Occipital lobe (tissue), 2 donors: ENCODE measurements around the gene ZFP36L2. TPM values are rescaled to one million over a fixed set of nuclear protein-coding genes. Genes with fewer than 3 reads are reported as not detected.

ENCODE experiments used
- DNase-seq: peaks from one replicate; lab custom pipeline; 2025; lab: John Stamatoyannopoulos, UW
- total RNA-seq: library from RNA; depleted of rRNA; stranded (reverse); fragments of >200 nt; gene quantifications from one replicate; pipeline ENCODE4 v1.2.3, GENCODE V29; 2014

ZFP36L2 gene, protein sequence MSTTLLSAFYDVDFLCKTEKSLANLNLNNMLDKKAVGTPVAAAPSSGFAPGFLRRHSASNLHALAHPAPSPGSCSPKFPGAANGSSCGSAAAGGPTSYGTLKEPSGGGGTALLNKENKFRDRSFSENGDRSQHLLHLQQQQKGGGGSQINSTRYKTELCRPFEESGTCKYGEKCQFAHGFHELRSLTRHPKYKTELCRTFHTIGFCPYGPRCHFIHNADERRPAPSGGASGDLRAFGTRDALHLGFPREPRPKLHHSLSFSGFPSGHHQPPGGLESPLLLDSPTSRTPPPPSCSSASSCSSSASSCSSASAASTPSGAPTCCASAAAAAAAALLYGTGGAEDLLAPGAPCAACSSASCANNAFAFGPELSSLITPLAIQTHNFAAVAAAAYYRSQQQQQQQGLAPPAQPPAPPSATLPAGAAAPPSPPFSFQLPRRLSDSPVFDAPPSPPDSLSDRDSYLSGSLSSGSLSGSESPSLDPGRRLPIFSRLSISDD
- 2.5 TPM for total RNA-seq

DNA sequence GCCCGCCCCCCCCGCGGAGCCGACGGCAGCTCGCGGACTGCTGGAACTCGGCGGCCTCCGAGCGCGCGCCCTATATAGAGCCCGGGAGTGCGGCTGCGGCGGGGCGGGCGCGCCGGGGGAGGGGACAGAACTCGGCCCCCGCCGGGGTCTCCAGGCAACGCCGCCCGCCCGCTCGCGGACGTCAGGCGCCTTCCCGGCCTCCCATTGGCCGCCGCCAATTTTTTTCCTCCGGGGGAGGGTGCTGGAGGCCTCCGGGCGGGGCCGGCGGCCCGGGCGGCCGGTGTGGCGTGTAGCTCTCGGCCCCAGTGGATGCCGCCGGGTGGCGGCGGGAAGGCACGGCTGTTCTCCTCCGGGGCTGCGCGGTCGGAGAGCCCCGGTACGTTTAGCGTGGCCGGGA lies at the start of gene ZFP36L2:
ZFP36L2 (minus strand) TSS at position 49 of the 397 bp plus-strand sequence. CDS start 291 bp downstream, outside the sequence.
- peak; percentile 88 for DNase-seq

DNA sequence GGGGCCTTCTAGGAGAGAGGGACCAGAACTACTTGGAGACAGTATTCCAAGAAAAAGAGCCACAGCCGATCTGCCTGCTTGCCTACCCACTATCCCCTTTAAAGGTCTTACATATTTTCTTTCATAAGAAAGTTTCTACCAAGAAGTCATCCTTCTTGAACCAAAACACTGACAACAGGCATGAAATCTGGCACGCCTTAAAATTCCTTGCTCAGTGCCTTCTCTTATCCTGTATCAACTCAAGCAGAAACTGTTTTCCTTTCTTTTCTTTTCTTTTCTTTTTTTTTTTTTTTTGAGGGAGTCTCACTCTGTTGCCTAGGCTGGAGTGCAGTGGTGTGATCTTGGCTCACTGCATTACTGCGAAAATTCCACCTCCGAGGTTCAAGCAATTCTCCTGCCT lies 48.3 kb upstream of the ZFP36L2 start:
- DNase-seq: no peak

DNA sequence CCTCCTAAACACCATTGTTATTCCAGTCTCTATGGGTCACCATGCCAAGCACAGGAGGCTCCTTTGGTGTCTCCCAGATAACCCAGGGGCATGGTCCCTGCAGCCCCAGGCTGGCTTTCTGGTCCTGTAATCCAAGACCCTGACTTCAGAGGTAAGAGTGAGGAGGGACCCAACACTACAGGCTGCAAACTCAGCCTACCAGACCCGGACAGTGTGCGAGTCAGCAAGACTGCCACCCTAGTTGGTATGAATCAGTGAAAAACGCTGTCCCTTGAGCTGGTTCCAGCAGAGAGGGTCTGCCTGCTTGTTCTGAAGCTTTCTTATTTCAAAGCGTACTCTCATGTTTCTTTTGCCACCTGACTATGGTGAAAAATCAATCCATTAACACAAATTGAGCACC lies 47.6 kb upstream of the ZFP36L2 start:
- DNase-seq: no peak

DNA sequence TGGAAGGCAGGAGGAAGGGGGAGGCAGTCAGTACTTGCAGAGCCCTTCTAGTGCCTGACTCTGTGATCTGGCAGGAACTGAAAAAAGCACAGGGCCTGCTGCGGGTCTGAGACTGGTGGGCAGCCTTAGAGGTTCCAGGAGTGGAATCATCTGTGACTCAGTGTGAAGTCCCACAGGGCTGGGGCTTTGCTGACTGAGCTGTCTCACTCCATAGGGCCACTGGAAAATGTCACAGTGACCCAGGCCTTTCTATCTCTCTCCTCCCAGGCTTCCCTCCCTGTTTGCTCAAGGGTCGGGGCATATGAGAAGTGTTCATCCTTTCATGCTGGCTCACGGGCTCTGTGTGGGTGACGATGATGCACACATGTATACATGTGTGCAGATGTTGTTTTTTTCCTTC lies 47.1 kb upstream of the ZFP36L2 start:
- no peak for DNase-seq

DNA sequence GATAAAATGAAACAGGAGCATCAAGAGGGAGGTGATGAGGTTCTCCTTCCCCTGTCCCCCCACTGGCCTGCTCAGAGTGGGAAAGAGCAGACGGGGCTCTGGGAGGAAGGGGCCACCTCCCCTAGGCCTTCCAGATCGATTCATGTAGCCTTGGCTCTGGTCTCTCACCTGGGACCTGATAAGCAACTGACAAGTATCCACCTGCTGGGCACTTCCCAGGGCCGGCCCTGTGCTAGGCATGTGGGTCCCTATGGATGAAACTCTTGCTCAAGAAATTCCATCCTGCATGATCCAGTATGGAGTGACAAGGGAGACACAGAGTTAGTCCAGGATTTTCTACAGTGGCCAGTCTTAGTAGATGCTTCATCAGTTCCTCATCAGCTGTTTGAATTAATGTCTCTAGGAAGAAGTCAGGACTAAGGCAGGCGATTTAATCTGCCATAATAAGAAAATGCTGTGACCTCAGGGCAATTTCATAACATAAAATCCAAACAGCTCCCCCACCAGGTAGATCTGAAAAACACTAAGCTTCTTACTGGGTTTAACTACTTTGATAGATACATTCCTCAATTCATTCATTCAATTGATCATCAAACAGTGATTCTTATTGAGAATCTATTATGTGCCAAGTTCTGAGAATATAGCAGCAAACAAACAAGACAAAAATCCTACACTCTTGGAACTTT lies 44.7 kb upstream of the ZFP36L2 start:
- no peak for DNase-seq

DNA sequence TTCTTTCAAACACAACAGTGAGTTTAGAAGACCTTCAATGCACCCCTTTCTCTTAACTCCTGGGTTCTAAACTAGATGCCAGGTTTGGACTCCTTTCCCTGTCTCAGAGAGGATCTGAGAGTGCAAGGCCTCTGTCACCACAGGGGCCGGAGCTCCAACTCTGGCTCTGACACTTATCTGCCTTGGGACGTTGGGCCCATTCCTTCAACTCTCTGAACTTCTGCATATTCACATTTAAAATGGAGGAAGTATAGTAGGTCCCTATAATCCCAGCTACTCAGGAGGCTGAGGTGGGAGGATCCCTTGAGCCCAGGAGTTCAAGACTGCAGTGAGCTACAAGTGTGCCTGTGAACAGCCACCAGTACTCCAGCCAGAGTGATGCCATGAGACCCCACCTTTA lies 44.1 kb upstream of the ZFP36L2 start:
- no peak for DNase-seq

DNA sequence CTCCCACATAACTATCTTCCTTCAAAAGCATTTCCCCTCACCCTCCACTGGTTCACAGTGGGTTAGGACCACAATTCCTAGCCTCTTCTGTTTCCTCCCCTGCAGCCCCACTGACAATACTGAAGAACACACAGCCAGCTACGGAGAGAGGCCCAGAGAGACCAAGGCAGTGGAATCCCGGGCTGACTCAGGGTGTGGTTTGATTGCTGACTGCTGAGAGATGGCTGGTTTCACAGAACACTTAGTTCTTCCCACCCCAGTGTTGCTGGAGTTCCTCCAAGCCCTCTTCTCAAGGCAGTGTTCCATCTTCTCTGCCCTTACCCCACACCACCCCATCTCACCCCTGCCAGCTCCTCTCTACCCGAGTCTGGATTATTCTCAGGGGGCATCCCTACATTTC lies 43.3 kb upstream of the ZFP36L2 start:
- DNase-seq: no peak

DNA sequence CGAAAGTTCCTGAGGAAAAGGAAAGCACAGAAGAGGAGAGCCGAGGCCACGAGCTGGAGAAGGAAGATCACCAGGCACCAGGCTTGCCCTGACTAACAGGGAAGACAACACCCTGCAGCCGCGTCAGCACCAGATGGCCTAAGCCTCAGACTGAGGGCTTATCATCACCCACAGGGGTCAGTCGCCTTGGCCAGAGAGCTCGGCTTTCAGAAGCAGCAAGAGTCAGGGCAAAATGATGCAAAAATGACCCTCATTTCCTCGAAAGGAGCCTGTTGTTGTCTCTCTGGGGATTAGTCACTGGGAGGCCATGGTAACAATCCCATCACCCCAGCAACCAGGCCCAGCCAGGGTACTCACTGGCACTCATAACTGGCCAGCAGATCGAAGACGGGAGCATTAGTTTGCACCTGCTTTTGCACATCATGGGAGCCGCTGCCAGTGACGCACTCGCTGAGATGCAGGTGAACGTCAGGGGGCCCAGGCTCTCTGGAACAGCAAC lies 42.7 kb upstream of the ZFP36L2 start:
- no peak for DNase-seq

DNA sequence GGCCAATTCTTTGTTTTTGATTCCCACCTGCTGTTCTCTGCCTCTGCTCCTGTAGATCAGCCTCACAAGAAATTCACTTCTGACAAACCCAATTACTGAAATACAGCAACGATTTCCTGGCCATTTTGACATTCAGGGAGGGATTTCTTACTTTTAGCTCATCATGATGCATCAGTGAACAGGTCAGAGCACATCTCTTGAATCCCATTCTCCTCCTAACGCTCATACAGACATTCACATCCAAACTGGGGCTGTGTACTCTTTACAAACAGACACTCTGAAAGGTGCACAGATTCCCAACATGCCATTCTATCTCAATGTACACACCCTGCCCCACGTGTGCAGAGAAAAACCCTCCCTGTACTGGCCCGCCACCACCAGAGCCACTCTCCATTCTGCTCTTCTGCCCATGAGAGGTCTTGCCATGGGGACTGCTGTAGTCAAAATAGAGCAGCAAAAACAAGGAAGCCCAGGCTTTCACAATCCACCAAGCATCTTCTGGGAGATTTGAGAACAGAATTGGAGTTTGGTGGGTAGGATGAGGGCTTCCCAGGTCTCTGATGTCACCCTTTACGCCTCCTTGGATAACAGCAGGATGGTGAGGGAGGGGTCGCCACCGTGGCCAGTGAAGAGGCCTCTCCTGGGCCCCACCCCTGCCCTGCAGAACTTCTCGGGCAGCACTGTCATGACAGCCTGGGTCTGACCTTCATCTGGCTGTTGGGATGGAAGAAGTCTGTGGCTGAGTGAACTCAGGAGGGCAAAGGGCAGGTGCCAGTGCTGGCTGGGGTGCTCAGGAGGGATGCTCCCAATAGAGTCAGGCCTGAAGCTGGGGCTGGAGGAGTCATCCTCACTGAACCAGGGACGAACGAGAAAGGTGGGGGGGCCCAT lies 41.9 kb upstream of the ZFP36L2 start:
- DNase-seq: no peak

DNA sequence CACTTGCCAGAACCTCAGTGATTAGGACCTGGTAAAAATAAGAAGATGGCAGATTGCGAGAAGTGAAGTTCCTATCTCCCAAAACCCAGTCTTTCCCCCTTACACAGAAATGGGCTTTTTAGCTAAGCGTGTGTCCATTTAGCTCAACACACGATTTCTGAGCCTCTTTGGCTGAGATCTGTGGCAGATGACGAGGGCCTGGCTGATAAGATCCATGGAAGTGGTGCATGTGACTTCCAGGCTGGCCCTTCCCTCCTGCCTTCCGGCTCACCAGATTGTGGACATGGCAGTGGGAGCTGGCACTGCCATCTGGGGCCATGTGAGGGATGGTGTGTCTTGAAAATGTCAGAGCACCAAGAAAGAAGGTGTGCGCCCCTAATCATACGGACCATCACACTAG lies 41.0 kb upstream of the ZFP36L2 start:
- no peak for DNase-seq

DNA sequence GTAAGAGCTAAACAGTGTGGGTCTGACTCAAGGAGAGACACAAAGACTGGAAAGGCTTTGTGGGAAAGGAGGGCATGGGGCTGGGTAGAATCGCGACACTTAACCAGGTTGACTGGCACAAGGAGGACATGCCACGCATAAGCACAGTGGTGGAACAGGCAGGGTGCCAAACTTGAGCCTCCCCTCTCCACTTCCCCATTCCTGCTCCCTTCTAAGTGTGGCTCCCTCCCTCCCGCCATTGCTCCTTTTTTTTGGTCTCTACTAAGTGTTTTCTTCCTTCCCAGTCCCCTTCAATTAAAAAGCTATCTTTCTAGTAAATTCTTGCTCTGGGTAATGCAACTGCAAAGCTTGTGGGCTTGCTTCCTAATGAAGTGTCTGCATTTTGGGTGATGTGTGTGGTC lies 40.3 kb upstream of the ZFP36L2 start:
- DNase-seq: no peak

DNA sequence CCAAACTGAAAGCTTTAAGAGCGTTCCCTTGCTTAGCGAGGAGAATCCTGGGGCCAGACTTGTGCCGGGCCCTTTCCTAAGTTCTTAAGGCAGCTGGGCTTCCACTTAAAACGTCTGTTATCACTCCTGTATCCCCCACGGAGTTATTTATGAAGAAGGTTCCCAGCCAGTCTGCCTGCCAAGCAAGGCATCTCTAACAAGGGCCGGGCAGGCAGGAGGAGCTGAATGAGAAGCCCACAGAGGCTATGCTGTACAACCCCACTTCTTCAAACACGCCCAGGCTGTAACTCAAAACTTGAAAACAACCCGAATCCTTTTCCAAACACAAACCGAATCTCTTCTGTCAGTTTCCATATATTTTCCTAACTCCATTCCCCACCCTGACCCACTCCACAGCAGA lies 39.0 kb upstream of the ZFP36L2 start:
- DNase-seq: no peak

DNA sequence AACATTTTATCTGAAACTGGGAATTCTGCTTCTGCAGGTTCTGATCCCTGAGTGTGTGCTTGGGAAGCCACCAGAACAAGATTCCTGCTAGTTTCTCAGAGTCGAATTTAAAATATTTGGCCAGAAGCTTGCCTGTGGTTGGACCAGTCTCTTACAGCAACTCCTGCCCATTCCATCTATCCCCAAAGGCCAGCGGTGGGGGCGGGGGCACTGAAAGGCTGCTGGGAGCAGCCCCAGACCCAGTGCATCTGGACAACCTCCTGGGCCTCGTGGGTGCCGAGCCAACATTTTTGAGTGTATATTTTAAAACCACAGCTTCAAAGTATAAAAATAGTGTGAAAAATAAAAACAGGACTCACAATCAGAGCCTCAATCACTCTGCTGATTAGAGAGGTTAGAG lies 38.6 kb upstream of the ZFP36L2 start:
- no peak for DNase-seq

DNA sequence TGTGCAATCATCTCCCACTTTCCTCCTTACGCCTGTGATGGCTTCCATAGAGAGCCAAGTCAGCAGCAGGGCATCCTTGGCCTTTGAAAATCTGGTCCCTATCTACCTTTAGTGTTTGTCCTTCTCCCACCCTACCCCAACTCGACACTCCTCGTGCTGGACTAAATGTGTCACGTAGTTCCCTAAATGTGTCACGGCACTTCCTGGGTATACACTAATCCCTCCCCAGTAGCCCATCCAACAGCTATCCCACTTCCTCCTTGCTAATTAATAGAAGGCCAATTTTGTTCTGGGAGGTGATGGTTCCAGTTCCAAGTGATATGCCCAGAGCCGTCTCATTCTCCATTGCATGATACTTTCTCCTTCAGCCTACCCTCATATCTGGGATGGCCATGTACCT lies 36.5 kb upstream of the ZFP36L2 start:
- no peak for DNase-seq

DNA sequence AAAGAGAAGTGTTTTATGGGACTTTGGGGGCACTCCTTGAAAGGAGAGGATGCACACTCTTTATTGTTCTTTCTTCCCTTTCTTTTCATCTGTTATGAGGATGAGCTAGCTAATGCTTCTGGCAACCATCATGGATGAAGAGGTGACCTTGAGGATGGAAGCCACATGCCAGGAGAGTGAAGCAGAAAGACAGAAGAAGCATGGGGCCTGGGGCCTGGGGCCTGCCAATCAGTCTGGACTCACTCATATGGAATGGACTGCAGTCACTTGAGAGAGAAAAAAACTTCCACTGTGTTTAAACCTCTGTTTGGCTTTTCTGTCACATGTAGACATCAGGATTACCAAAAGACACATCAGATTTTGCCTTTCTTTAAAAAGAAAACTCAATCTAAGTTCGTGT lies 35.8 kb upstream of the ZFP36L2 start:
- DNase-seq: no peak

DNA sequence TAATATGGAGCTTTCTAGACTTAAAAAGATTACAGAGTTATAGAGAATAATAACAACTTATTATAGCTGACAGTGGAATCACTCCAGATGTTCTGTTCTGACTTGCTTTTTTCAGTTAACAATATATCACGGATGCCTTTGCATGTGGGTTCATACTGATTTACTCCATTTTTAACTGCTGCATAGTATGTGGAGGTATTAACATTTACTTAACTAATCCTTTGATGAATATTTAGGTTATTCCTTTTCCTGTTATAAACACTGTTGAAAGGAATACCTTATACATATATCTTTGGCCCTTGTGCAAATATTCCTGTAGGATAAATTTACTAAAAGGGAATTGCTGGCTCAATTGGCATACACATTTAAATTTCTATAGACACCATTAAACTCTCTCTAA lies 33.1 kb upstream of the ZFP36L2 start:
- no peak for DNase-seq

DNA sequence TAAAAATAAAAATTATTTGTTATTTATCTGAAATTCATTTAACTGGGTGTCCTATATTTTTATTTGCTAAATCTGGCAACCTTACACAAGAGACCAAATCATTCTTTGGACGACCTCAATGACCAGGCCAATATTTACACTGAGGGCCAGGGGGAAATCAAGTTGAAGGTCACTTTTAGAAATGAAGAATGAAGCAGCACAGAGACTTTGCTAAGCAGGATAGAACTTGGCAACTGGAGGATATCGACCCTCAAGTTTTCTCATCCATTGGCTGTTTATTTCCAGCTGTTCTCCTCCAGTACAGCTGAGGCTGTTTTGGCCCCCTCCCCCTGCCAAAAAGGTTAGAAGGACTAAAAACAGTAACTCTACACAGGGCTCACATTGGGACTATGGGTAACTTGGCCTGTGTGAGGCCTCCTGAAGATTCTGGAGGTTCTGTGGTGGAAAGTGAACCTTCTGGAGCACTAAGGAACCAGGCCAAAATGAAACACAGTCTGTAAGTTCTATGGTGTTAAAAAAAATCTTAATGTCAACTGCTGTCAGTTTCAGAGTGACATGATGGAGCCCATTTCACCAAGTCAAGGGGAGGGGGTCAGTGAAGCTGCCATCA lies 32.2 kb upstream of the ZFP36L2 start:
- no peak for DNase-seq

DNA sequence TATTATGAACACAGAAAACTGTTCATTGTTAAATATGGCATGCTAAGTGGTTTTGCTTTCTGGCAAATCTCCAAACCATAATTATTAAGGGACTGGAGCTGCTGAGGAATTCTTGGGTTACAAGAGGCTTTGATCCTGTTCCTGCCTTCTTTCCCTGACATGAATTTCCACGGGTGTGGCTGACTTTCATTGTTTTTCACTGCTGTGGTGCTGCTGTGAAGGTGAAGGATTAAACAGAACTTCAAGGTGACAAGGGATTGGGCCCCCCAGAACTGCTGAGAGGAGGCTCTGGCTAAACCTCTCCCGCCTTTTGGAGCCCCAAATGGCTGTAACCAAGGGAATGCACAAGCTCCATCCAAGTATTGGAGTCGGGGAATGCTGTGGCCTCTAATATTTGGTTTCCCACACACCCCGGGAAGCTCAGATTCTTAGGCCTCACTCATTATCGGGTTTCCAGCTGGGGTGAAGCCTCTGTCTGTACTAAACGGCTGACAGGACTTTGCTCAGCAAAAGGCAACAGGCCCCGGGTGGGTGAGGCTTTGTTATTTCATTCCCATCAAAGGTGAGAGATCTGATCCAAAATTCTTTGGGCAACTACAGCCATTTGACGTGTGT lies 29.0 kb upstream of the ZFP36L2 start:
- no peak for DNase-seq

DNA sequence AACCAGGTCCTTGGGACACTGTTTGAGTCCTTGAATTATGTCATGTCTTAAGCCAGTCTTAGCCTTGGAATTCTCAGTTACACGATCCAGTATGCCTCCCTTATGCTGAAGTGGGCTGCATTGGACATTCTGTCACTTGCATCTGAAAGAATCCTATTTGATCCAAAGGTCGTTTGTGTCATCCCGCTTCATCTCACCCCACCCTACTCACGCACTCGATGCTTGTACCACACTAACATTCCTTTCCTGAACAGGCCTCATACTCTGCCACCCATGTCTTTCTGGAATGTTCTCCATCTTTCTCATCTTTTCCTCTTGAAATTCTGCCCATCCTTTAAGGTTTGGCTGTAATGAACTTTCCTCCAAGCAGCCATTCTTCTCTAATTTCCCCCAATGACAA lies 27.9 kb upstream of the ZFP36L2 start:
- DNase-seq: no peak

DNA sequence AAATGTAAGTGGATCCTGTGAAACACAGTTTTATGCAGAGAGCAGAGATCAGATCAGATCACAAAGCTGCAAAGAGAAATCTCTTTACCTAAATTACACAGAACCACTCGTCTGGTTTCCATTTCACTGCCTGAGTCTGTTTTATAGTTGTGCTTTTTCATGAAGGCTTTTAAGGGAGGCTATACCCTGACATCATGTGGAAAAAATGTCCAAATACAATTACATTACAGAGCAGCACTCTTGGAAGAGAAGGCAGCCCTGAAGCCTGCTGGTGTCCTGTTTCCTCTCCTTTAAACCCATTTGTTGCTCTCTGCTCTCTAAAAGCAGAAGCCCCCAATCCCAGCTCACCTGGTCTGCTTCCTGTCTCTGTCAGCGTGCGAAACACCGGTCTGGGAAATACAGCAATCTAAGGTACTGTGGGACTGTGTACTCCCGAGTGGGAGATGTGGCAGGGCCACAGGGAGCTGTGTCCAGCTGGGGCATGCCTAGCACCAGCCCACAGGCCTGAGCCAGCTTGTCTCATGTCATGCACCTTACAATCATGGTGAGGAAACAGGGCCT lies 24.8 kb upstream of the ZFP36L2 start:
- no peak for DNase-seq

DNA sequence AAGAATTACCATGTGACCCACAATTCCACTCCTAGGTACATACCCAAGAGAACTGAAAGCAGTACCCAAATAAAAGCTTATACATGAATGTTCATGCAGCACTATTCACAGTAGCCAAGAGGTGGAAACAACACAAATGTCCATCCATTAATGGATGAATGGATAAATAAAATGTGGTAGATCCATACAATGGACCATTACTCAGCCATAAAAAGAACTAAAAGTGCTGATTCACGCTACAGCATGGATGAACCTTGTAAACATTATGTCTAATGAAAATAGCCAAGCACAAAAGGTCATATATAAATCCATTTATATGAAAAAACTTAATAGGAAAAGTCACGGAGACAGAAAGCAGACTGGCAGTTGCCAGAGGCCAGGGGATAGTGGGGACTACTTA lies 23.6 kb upstream of the ZFP36L2 start:
- DNase-seq: no peak
